K562 (cell line): ENCODE measurements around the gene METTL6. TPM values are rescaled to one million over a fixed set of nuclear protein-coding genes. Genes with fewer than 3 reads are reported as not detected.

Experiments used
- ATAC-seq: fragments of 200-7000 bp; cut with Tn5 transposase; 3 replicates; pipeline ENCODE4 v1.9.1; 2020; ENCODE audit warnings: moderate library complexity
- BruUV-seq: library from RNA; stranded (reverse); fragments of 400-500 nt; replicated peaks from 2 replicates; lab custom pipeline; 2021; lab: Mats Ljungman, UMichigan
- CTCF ChIA-PET: fragments of 300-600 bp; formaldehyde crosslinking; extraction: SDS; loops from one replicate; lab custom pipeline; 2021; ENCODE audit warnings: low intra/inter-chr PET ratio; lab: Yijun Ruan, JAX
- POLR2A ChIA-PET: fragments of 300-600, 350-650 bp; sonication (Branson Sonifier 250); formaldehyde crosslinking; extraction: SDS; loops from one replicate; lab custom pipeline; 2021; ENCODE audit warnings: antibody characterized with exemption, inconsistent platforms; lab: Yijun Ruan, JAX
- DNase-seq, 4 experiments: peaks; one replicate each; pipeline versions ENCODE4 v3.0.0 to v3.0.0-alpha.2; 2011 to 2018; ENCODE audit warnings: low spot score in 3 of 4, mixed read lengths in 3 of 4; ENCODE audit errors: extremely low read depth in 1 of 4
- FAIRE-seq: peaks from 2 replicates; lab custom pipeline; 2011; peaks lifted over from hg19 to GRCh38; lab: Jason Lieb, UNC
- H2AFZ ChIP-seq: 2 replicates; pipeline ENCODE4 v1.6.0; 2011; ENCODE audit warnings: low read depth, low read length, control low read depth, inconsistent platforms
- H3K27ac ChIP-seq: fragments of 200-600 bp; 3 replicates; pipeline ENCODE4 v1.8.0; 2011; ENCODE audit warnings: low read depth, mild to moderate bottlenecking, control low read depth, inconsistent platforms, low read length, moderate library complexity, mixed read lengths; ENCODE audit errors: extremely low read depth
- H3K27me3 ChIP-seq, 2 experiments: fragments of 300-600 bp in 1 of 2; 2 replicates in 1 of 2; 3 replicates in 1 of 2; pipeline versions ENCODE4 v1.6.0 to v1.8.0; 2011; ENCODE audit warnings: inconsistent platforms in 2 of 2, low read length in 2 of 2, mild to moderate bottlenecking in 1 of 2, mixed read lengths in 1 of 2, moderate library complexity in 1 of 2; ENCODE audit not compliant: control insufficient read depth in 2 of 2, insufficient read depth in 2 of 2
- H3K36me3 ChIP-seq: fragments of 300-600 bp; 3 replicates; pipeline ENCODE4 v1.8.0; 2011; ENCODE audit warnings: mild to moderate bottlenecking, low read length, inconsistent platforms; ENCODE audit not compliant: control insufficient read depth, insufficient read depth
- H3K4me1 ChIP-seq, 2 experiments: fragments of 200-600 bp in 1 of 2; replicated peaks in 1 of 2; 2 replicates in 1 of 2; 3 replicates in 1 of 2; pipeline versions ENCODE4 v1.5.1 to v1.8.0; 2011; ENCODE audit warnings: inconsistent platforms in 2 of 2, low read length in 2 of 2, mild to moderate bottlenecking in 1 of 2, mixed read lengths in 1 of 2, moderate library complexity in 1 of 2; ENCODE audit not compliant: control insufficient read depth in 2 of 2, insufficient read depth in 2 of 2
- H3K4me2 ChIP-seq: 2 replicates; pipeline ENCODE4 v1.6.1; 2011; ENCODE audit warnings: low read length, control low read depth, inconsistent platforms, mixed read lengths; ENCODE audit not compliant: insufficient read depth
- H3K4me3 ChIP-seq: fragments of 200-600 bp; sonication (generic), shearing (Covaris generic); 2 replicates; pipeline ENCODE4 v1.5.1; 2016; ENCODE audit warnings: control low read depth, inconsistent platforms
- H3K79me2 ChIP-seq: fragments of 200-600 bp; 3 replicates; pipeline ENCODE4 v1.8.0; 2011; ENCODE audit warnings: low read length, inconsistent platforms; ENCODE audit not compliant: control insufficient read depth, insufficient read depth
- H3K9ac ChIP-seq, 2 experiments: 2 replicates each; pipeline versions ENCODE4 v1.6.0 to v1.6.1; 2011; ENCODE audit warnings: low read depth in 2 of 2, low read length in 2 of 2, control low read depth in 1 of 2, inconsistent platforms in 1 of 2, mild to moderate bottlenecking in 1 of 2, mixed read lengths in 1 of 2; ENCODE audit not compliant: insufficient read depth in 1 of 2
- H3K9me1 ChIP-seq: one replicate; pipeline ENCODE4 v1.6.0; 2011; ENCODE audit warnings: inconsistent platforms, mild to moderate bottlenecking, low read length, moderate library complexity; ENCODE audit not compliant: control insufficient read depth, insufficient read depth
- H3K9me3 ChIP-seq: replicated peaks from 2 replicates; pipeline ENCODE4 v1.5.1; 2011; ENCODE audit warnings: low read depth, low read length, inconsistent platforms; ENCODE audit not compliant: control insufficient read depth, insufficient read depth
- H4K20me1 ChIP-seq: replicated peaks from 2 replicates; pipeline ENCODE4 v1.6.1; 2011; ENCODE audit warnings: low read length, inconsistent platforms, mixed read lengths; ENCODE audit not compliant: control insufficient read depth, insufficient read depth
- ATF3 ChIP-seq, 2 experiments: fragments of 450-650 bp in 1 of 2; sonication (generic) in 1 of 2; formaldehyde crosslinking in 1 of 2; IDR thresholded peaks in 1 of 2; conservative IDR thresholded peaks in 1 of 2; 2 replicates each; pipeline versions ENCODE4 v1.6.1 to v1.8.1; 2016 to 2023; ENCODE audit warnings: mild to moderate bottlenecking in 2 of 2, moderate library complexity in 2 of 2, inconsistent platforms in 1 of 2, missing genetic modification reagents in 1 of 2
- CEBPG ChIP-seq, 3 experiments: fragments of 200-800 bp in 1 of 3; sonication (Bioruptor generic) in 1 of 3; sonication (generic) in 1 of 3; formaldehyde crosslinking in 1 of 3; IDR thresholded peaks in 2 of 3; conservative IDR thresholded peaks in 1 of 3; 2 replicates each; pipeline versions ENCODE4 v1.6.1 to v1.8.0; 2016 to 2022; ENCODE audit warnings: missing compliant biosample characterization in 2 of 3, missing genetic modification characterization in 2 of 3, mild to moderate bottlenecking in 1 of 3, missing genetic modification reagents in 1 of 3
- MAZ ChIP-seq, 2 experiments: fragments of 450-650 bp in 1 of 2; sonication (generic) in 1 of 2; formaldehyde crosslinking; IDR thresholded peaks in 1 of 2; conservative IDR thresholded peaks in 1 of 2; 2 replicates each; pipeline versions ENCODE4 v1.4.0 to v1.5.0; 2020; ENCODE audit warnings: mild to moderate bottlenecking in 1 of 2, missing genetic modification reagents in 1 of 2
- RAD51 ChIP-seq: fragments of 450-650 bp; IDR thresholded peaks from 2 replicates; pipeline ENCODE4 v1.7.1; 2016; ENCODE audit warnings: low read depth, mild to moderate bottlenecking, borderline replicate concordance
- TFE3 ChIP-seq: fragments of 450-650 bp; formaldehyde crosslinking; IDR thresholded peaks from 2 replicates; pipeline ENCODE4 v1.4.0; 2020; ENCODE audit warnings: mild to moderate bottlenecking, mixed read lengths
- USF1 ChIP-seq: sonication (generic); formaldehyde crosslinking; IDR thresholded peaks from 2 replicates; pipeline ENCODE4 v1.9.0; 2022; ENCODE audit warnings: mild to moderate bottlenecking, missing genetic modification reagents
- USF2 ChIP-seq: sonication (generic); formaldehyde crosslinking; IDR thresholded peaks from 2 replicates; pipeline ENCODE4 v1.5.0; 2020; ENCODE audit warnings: missing genetic modification reagents
- ZBED1 ChIP-seq: IDR thresholded peaks from 2 replicates; pipeline ENCODE4 v1.6.1; 2014
- WGBS: fragments of 100-300 bp; shearing (Covaris generic); methylation state at CpG from one replicate; pipeline ENCODE4 v1.1.6; 2016; ENCODE audit warnings: low coverage, mixed read lengths; ENCODE audit not compliant: insufficient coverage; ENCODE audit errors: missing lambda C conversion rate; 5-methylcytosine and 5-hydroxymethylcytosine counted together
- in situ Hi-C: fragments of 300-500 bp; cut with MboI; formaldehyde crosslinking; loops from 4 replicates; pipeline ENCODE4 v1.15.0; 2018; ENCODE audit warnings: inconsistent platforms, mixed read lengths
- intact Hi-C: fragments of 100-400 bp; cut with micrococcal nuclease; formaldehyde crosslinking; loops from 2 replicates; pipeline ENCODE4 v1.14.2; 2022
- polyA plus RNA-seq, 8 experiments: library from polyadenylated mRNA; depleted of rRNA in 4 of 8; stranded (reverse) in 5 of 8; unstranded in 3 of 8; fragments of >200 nt; fragmentation: Nextera tagmentation in 2 of 8; fragmentation: Illumina TruSeq in 1 of 8; extraction: Ambion mirVana in 2 of 8; extraction: Trizol in 1 of 8; gene quantifications; 2 replicates each; pipeline versions ENCODE4 v1.2.1 to v1.2.3, GENCODE V29; 2011 to 2014; ENCODE audit warnings: inconsistent platforms in 1 of 8, missing spikeins in 1 of 8
- total RNA-seq, 7 experiments: library from RNA; depleted of rRNA in 6 of 7; stranded (reverse); fragments of >200 nt in 6 of 7; fragmentation: Illumina TruSeq in 2 of 7; extraction: Trizol in 2 of 7; gene quantifications; 2 replicates each; pipeline versions ENCODE4 v1.2.1 to v1.2.3, GENCODE V29; 2011 to 2021; ENCODE audit warnings: low replicate concordance in 1 of 7

Gene METTL6
- total and polyA plus RNA-seq, 9 of the 15 experiments (the other 6 are each of a cell fraction or from before 2014, with no cell fraction given), result 18.8 to 61.5 (median 33.9) TPM

GRCh38 chr3:15430624-15431023 lies 3.3 kb upstream of the METTL6 start:
- H3K27ac ChIP-seq, result no peak overlapping the region
- intact Hi-C loops (no loop called here), in situ Hi-C loops (no loop called here)
- no peak overlapping the region for H2AFZ ChIP-seq
- peaks cover 59% of the 10 kb centered on the region for H3K36me3 ChIP-seq
- peaks cover 45% of the 10 kb centered on the region for H3K79me2 ChIP-seq
- no peaks in the 10 kb centered on the region for H3K9me1 ChIP-seq
- ATAC-seq (no peak), DNase-seq (no peak), FAIRE-seq (no peak)
- TF ChIP-seq USF2 (CRISPR knock-in tag) (peak; percentile 41; the same call in 1 of the 2 replicates), CEBPG (CRISPR knock-in tag; IDR thresholded peaks at IDR 0.05) (no peak; the same call in 1 of the 2 replicates), CEBPG (tag; conservative IDR thresholded peaks at IDR 0.05 in 1 of 2, IDR thresholded peaks at IDR 0.05 in 1 of 2) (peak in 1 of 2 experiments; percentile 70; a peak in 2 of 4 replicates), MAZ (CRISPR knock-in tag; conservative IDR thresholded peaks at IDR 0.05 in 1 of 2, IDR thresholded peaks at IDR 0.05 in 1 of 2) (no peak), USF1 (CRISPR knock-in tag) (peak; percentile 26; the same call in 1 of the 2 replicates), RAD51 (peak; percentile 54; the same call in 1 of the 2 replicates), TFE3 (peak; percentile 73), ATF3 (IDR thresholded peaks at IDR 0.05) (peak; percentile 32; the same call in 1 of the 2 replicates), ATF3 (CRISPR knock-in tag; conservative IDR thresholded peaks at IDR 0.05) (no peak), ZBED1 (no peak)
- no peak overlapping the region for H3K4me3 ChIP-seq
- H4K20me1 ChIP-seq, result no peaks in the 10 kb centered on the region
- H3K4me1 ChIP-seq, result peaks cover 3 to 9% of the 10 kb centered on the region in 2 experiments; a peak in 4 of 5 replicates
- H3K4me2 ChIP-seq, result no peak overlapping the region
- POLR2A ChIA-PET, result interaction anchor here (0.6 to 1.5 kb wide), 7 partner anchors 10 to 225 kb away, joined by 3 to 5 read pairs (median 3); partner anchors contain the start of genes CAPN7 and SH3BP5
- WGBS, result 73% methylated on average over 1 of the region's 1 CpG
- no peak overlapping the region for H3K9ac ChIP-seq
- H3K27me3 ChIP-seq, result no peaks in the 10 kb centered on the region
- CTCF ChIA-PET, result no interaction called here
- no TSS peak for BruUV-seq
- peaks cover 5% of the 10 kb centered on the region for H3K9me3 ChIP-seq
